ENCODE data around the gene CBARP. TPM values are rescaled to one million over a fixed set of nuclear protein-coding genes. Genes with fewer than 3 reads are reported as not detected.

CBARP gene
- total RNA-seq, 1 experiment from 2014 or later: 28.4 TPM

GRCh38 chr19:1258163-1258492 lies 20.3 kb upstream of the CBARP start:
- no peak overlapping the region for H2BK20ac ChIP-seq (ENCODE audit: low read depth, low read length, poor library complexity, severe bottlenecking)
- no peak overlapping the region for H2AFZ ChIP-seq (ENCODE audit: low read length)
- no peaks in the 10 kb centered on the region; a peak in 2 of 5 replicates for H3K9me3 Mint-ChIP-seq
- H3K27ac ChIP-seq (ENCODE audit: insufficient read length, low read depth, low read length): no peak overlapping the region
- no peak overlapping the region for H2BK120ac ChIP-seq (ENCODE audit: low read depth, low read length, poor library complexity, severe bottlenecking)
- no peaks in the 10 kb centered on the region for H3K27me3 ChIP-seq (ENCODE audit: insufficient read depth, low read length)
- no CpG with 5 or more reads among the region's 8 CpGs for WGBS (ENCODE audit: extremely low coverage, insufficient read length, low lambda C conversion rate)
- no peak overlapping the region for H3K23ac ChIP-seq (ENCODE audit: insufficient read length, low read depth, low read length)
- H3K4me1 Mint-ChIP-seq: peaks cover 39 to 53% of the 10 kb centered on the region in 2 experiments
- peaks cover 18% of the 10 kb centered on the region for H3K23me2 ChIP-seq (ENCODE audit: insufficient read length, low read depth, low read length, poor library complexity, severe bottlenecking)
- no peak overlapping the region for H3K18ac ChIP-seq (ENCODE audit: insufficient read length, low read depth, low read length)
- H3K56ac ChIP-seq (ENCODE audit: insufficient read length, low read depth, low read length): no peak overlapping the region
- H2BK12ac ChIP-seq (ENCODE audit: insufficient read length, low read depth, low read length): no peak overlapping the region
- H4K8ac ChIP-seq (replicated peaks; ENCODE audit: insufficient read length, low read depth, low read length): no peak overlapping the region
- no peaks in the 10 kb centered on the region for H3K4me1 ChIP-seq (ENCODE audit: insufficient read depth, low read length)
- H3K4ac ChIP-seq (ENCODE audit: low read depth, low read length): no peak overlapping the region
- H3K27ac Mint-ChIP-seq: peak overlapping the region; percentile 77 to 93 (median 91); a peak in 5 of 7 replicates
- H4K91ac ChIP-seq (ENCODE audit: insufficient read length, low read depth, low read length): no peak overlapping the region
- H2AK5ac ChIP-seq (ENCODE audit: insufficient read length, low read length): no peak overlapping the region
- H4K20me1 ChIP-seq (ENCODE audit: control insufficient read depth, insufficient read depth, insufficient read length): no peaks in the 10 kb centered on the region
- H3K9ac ChIP-seq (ENCODE audit: extremely low read depth, insufficient read length, low read length): no peak overlapping the region
- TF ChIP-seq, protein P1, sequence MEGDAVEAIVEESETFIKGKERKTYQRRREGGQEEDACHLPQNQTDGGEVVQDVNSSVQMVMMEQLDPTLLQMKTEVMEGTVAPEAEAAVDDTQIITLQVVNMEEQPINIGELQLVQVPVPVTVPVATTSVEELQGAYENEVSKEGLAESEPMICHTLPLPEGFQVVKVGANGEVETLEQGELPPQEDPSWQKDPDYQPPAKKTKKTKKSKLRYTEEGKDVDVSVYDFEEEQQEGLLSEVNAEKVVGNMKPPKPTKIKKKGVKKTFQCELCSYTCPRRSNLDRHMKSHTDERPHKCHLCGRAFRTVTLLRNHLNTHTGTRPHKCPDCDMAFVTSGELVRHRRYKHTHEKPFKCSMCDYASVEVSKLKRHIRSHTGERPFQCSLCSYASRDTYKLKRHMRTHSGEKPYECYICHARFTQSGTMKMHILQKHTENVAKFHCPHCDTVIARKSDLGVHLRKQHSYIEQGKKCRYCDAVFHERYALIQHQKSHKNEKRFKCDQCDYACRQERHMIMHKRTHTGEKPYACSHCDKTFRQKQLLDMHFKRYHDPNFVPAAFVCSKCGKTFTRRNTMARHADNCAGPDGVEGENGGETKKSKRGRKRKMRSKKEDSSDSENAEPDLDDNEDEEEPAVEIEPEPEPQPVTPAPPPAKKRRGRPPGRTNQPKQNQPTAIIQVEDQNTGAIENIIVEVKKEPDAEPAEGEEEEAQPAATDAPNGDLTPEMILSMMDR (conservative IDR thresholded peaks at IDR 0.05): no peak
- H2BK5ac ChIP-seq (ENCODE audit: insufficient read length, low read length): no peak overlapping the region
- H3T11ph ChIP-seq (ENCODE audit: low read length): no peak overlapping the region
- H4K5ac ChIP-seq (ENCODE audit: insufficient read length, low read depth, low read length): no peak overlapping the region
- no peak overlapping the region for H2BK15ac ChIP-seq (ENCODE audit: low read depth, low read length)
- peak overlapping the region in 1 of 2 experiments; percentile 51; a peak in 2 of 5 replicates for H3K4me3 Mint-ChIP-seq
- no peak overlapping the region for H3K4me2 ChIP-seq (ENCODE audit: insufficient read depth, insufficient read length, low read length)
- no peak for DNase-seq
- H3K36me3 Mint-ChIP-seq (ENCODE audit: insufficient read depth in 1 of 3, low read depth in 3 of 3): peaks cover 20 to 52% (median 47%) of the 10 kb centered on the region in 3 experiments
- no peaks in the 10 kb centered on the region for H3K9me3 ChIP-seq (ENCODE audit: control insufficient read depth, low read depth, low read length)
- no peaks in the 10 kb centered on the region; the same call in 1 of the 2 replicates for H3K27me3 Mint-ChIP-seq (ENCODE audit: low read depth)
- no peaks in the 10 kb centered on the region for H3K79me2 ChIP-seq (ENCODE audit: insufficient read depth, low read length)
- no peaks in the 10 kb centered on the region for H3K79me1 ChIP-seq (ENCODE audit: insufficient read depth, low read depth, low read length, poor library complexity, severe bottlenecking)
- no peak overlapping the region for H3K14ac ChIP-seq (ENCODE audit: insufficient read depth, low read length)

Measured in H9 (cell line).